ENCODE data around the gene COL5A2.

COL5A2 gene

DNA sequence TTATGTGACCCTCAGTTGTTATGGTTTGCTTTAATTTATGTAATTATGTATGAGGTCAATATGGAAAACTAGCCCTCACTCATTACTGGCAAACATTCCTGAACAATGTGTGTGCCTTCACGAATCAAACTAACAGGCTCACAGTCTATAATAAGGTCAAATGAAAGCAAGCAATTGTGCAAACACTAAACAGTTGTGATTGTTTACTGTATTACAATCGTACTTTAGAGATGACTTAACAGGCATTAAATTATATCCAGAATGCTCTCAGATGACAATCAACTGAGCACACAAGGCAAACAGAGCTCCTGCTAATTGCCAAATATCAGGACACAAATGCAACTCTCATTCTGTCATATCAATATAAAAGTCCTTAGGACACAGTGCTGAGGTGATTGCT, 29.5 kb downstream of the COL5A2 start:
- CTCF ChIA-PET = no interaction called here

DNA sequence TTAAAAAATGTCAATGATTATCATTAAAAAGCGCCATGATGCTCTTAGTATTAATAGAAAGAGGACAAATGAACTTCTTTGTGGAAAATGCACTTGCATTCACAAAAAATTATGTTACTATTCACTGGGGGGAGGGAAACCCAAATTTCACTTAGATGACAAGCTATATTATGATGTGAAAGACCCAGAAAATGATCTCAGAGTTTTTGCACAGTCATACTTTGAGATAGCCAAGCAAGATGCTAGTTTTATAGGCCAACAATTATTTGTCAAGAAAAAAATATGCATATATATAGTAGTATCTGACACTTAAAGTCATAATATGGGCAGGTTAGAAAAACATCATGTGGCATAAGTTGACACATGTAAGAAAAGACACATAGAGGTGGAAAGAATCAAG, 31.6 kb downstream of the COL5A2 start:
- POLR2A ChIA-PET = no interaction called here
- CTCF ChIA-PET = no interaction called here
- no peak for DNase-seq (ENCODE audit: extremely low spot score)
- no peak for TF ChIP-seq L3MBTL2 (conservative IDR thresholded peaks at IDR 0.05)
- TF ChIP-seq LEF1 (IDR thresholded peaks at IDR 0.05; ENCODE audit: borderline replicate concordance) = no peak
- TF ChIP-seq, protein P1, sequence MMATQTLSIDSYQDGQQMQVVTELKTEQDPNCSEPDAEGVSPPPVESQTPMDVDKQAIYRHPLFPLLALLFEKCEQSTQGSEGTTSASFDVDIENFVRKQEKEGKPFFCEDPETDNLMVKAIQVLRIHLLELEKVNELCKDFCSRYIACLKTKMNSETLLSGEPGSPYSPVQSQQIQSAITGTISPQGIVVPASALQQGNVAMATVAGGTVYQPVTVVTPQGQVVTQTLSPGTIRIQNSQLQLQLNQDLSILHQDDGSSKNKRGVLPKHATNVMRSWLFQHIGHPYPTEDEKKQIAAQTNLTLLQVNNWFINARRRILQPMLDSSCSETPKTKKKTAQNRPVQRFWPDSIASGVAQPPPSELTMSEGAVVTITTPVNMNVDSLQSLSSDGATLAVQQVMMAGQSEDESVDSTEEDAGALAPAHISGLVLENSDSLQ (IDR thresholded peaks at IDR 0.05) = no peak

More for the DNA sequence above, 29.5 kb downstream of the COL5A2 start:
- POLR2A ChIA-PET = no interaction called here
- TF ChIP-seq FOXA1 (IDR thresholded peaks at IDR 0.05) = no peak
- no peak for TF ChIP-seq ARNT (IDR thresholded peaks at IDR 0.05)
- TF ChIP-seq ELF4 (IDR thresholded peaks at IDR 0.05) = no peak
- TF ChIP-seq SP1 (IDR thresholded peaks at IDR 0.05) = no peak
- TF ChIP-seq SUZ12 (IDR thresholded peaks at IDR 0.05) = no peak
- TF ChIP-seq FOXK2 (IDR thresholded peaks at IDR 0.05) = no peak
- TF ChIP-seq FOXM1 (IDR thresholded peaks at IDR 0.05; ENCODE audit: borderline replicate concordance) = no peak
- no peak for TF ChIP-seq NFRKB (IDR thresholded peaks at IDR 0.05)
- DNase-seq (ENCODE audit: extremely low spot score) = no peak

DNA sequence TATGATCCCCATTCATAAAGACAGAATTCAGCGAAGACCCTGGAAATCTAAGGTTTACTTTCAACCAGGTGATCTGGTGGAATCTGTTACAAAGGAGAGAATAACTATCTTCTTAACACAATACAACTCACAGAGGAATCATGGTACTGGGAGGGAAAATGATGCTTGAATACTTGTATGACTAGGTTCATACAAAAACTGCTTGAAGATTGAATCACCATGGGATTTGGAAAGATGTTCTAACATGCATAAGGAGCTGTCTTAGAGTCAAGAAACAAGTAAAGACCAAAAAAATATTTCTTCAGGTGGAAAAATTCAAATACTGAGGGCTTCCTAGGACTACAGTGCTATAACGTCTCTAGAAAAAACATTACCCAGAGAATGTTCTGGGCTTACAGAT, 32.2 kb downstream of the COL5A2 start:
- TF ChIP-seq FOXK2 (IDR thresholded peaks at IDR 0.05) (no peak), BHLHE40 (IDR thresholded peaks at IDR 0.05; ENCODE audit: borderline replicate concordance) (no peak), NFRKB (IDR thresholded peaks at IDR 0.05) (no peak)
- CTCF ChIA-PET = no interaction called here
- DNase-seq (ENCODE audit: extremely low spot score) = no peak
- POLR2A ChIA-PET = no interaction called here

DNA sequence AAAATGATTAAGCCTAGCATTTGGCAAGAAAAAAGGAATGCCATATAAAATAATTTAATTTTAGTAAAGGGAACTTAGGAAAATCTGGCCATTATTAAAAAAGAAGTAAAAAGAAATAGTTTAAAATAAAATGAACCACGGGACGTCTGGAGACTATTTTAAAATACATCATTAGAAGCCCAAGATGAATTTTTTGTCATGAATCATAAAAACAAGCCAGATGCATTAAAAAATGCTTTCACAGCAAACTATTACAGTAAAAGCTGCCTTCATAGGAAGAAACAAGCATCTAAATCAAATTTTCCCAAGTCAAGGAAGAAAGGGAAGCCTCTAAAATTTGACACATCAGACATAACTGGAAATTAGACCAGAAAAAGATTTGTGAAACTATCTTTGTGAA, 33.0 kb downstream of the COL5A2 start:
- ChIA-PET POLR2A (no interaction called here), CTCF (no interaction called here)
- DNase-seq (ENCODE audit: extremely low spot score) = no peak
- TF ChIP-seq CTBP1 (IDR thresholded peaks at IDR 0.05; ENCODE audit: borderline replicate concordance) (no peak), LEF1 (IDR thresholded peaks at IDR 0.05; ENCODE audit: borderline replicate concordance) (no peak), NFRKB (IDR thresholded peaks at IDR 0.05) (no peak), FOXK2 (IDR thresholded peaks at IDR 0.05) (no peak)

DNA sequence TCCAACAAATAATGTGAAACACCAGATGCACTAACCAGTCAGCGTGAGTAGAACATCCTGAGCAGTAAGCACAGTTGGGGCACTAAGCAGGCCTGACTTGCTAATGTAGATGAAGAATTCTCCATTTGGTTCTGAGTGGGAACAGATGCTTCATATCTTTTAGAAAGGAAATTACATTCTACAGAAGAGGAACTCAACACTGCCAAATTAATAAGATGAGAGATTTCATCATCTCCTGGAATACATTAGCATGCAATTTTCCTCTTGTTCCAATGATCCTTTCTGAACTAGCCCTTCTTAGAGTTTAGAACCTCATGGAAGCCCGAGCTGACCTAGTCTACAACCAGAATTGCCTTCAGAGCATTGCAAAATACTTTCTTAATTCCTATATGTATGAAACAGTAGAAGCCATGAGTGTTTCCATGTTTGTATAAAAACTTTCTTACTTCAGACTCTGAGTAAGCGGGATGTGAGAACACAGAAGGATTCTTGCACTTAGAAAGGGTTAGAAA, 34.8 kb downstream of the COL5A2 start:
- CTCF ChIA-PET = no interaction called here
- TF ChIP-seq ELF4 (IDR thresholded peaks at IDR 0.05) = no peak
- TF ChIP-seq ZNF384 (IDR thresholded peaks at IDR 0.05) = no peak
- no peak for TF ChIP-seq LEF1 (IDR thresholded peaks at IDR 0.05; ENCODE audit: borderline replicate concordance)
- TF ChIP-seq HDGF (IDR thresholded peaks at IDR 0.05; ENCODE audit: borderline replicate concordance) = no peak
- TF ChIP-seq NFRKB (IDR thresholded peaks at IDR 0.05) = no peak
- TF ChIP-seq BHLHE40 (IDR thresholded peaks at IDR 0.05; ENCODE audit: borderline replicate concordance) = no peak
- TF ChIP-seq TARDBP (IDR thresholded peaks at IDR 0.05) = no peak
- no peak for TF ChIP-seq CTBP1 (IDR thresholded peaks at IDR 0.05; ENCODE audit: borderline replicate concordance)
- TF ChIP-seq SUZ12 (IDR thresholded peaks at IDR 0.05) = no peak
- TF ChIP-seq, protein P1 (IDR thresholded peaks at IDR 0.05) = no peak
- TF ChIP-seq FOXA1 (IDR thresholded peaks at IDR 0.05) = no peak
- POLR2A ChIA-PET = no interaction called here
- DNase-seq (ENCODE audit: extremely low spot score) = no peak

DNA sequence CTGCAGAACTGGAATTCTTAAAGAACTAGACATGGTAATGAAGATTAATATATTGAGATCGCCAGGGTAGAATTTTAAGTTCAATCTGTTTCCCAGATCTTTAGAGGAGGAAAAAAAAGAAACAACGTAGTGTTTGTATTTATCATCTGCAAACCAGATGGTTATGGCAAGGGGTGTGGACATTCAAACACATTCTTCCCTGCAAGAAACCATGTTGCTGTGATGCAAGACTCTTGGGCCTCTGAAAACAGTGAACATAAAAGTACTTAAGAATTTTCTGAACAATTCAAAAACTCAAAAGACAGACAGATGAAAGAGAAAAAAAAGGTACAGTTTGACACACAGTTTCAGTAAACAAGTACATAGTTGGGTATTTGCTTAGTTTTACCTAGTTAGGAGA, 35.6 kb downstream of the COL5A2 start:
- TF ChIP-seq, protein P1 (IDR thresholded peaks at IDR 0.05) = no peak
- TF ChIP-seq NFRKB (IDR thresholded peaks at IDR 0.05) (no peak), HDGF (IDR thresholded peaks at IDR 0.05; ENCODE audit: borderline replicate concordance) (no peak), SUZ12 (IDR thresholded peaks at IDR 0.05) (no peak), FOXM1 (IDR thresholded peaks at IDR 0.05; ENCODE audit: borderline replicate concordance) (no peak), ZNF384 (IDR thresholded peaks at IDR 0.05) (no peak), SP1 (IDR thresholded peaks at IDR 0.05) (no peak), ELF4 (IDR thresholded peaks at IDR 0.05) (no peak), TARDBP (IDR thresholded peaks at IDR 0.05) (no peak), FOXK2 (IDR thresholded peaks at IDR 0.05) (no peak)
- DNase-seq (ENCODE audit: extremely low spot score) = no peak
- CTCF ChIA-PET = interaction anchor here (0.6 kb wide), 1 partner anchor 1565 kb away, joined by 3 read pairs; no protein-coding TSS in a partner anchor
- POLR2A ChIA-PET = no interaction called here

DNA sequence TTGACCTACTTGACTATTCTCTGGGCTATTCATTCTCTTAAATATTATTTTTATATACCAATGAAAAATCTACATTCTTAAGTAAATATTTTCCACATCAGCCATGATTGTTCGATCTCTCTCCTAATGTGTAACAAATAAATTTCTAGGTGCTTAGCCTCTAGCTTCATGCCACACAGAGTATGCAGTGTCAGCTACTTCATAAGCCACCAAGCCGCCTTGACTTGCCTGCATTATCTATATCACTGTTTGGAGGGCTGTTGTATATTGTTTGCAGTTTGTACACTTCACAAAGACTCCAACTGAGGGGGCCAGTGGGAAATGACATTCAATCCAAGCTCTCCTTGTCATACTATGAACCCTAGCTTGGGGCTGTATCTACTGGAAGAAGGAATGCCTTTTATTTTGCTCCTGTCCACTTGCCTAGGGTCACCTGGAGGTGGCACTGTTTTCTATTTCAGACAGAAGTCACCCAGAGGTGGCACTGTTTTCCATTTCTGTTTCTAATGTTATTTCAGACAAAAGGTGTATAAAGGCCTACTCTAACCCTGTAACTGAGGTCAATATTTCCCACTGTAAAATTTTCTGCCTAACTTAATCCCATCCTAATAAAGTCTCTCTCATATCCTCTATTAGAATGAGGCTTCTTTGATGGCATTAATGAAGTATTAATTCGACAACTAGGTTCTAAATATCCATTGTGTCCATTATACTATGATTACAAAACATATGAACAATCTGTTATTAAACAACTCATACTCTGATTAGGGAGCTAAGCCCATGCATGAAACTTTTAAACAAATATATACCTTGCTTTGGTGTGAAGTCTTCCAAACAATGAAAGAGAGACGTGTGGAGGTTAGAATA, 36.4 kb downstream of the COL5A2 start:
- POLR2A ChIA-PET = no interaction called here
- DNase-seq (ENCODE audit: extremely low spot score) = peak; percentile 51
- CTCF ChIA-PET = interaction anchor here (0.6 to 1.5 kb wide), 4 partner anchors 9 to 145 kb away, joined by 3 to 4 read pairs (median 4); no protein-coding TSS in a partner anchor
- TF ChIP-seq HDGF (IDR thresholded peaks at IDR 0.05; ENCODE audit: borderline replicate concordance) (no peak), SUZ12 (IDR thresholded peaks at IDR 0.05) (no peak), ELF4 (IDR thresholded peaks at IDR 0.05) (no peak), TARDBP (IDR thresholded peaks at IDR 0.05) (no peak), FOXM1 (IDR thresholded peaks at IDR 0.05; ENCODE audit: borderline replicate concordance) (no peak), L3MBTL2 (conservative IDR thresholded peaks at IDR 0.05) (no peak)
